ENCODE measurements around the gene TULP4. TPM values are rescaled to one million over a fixed set of nuclear protein-coding genes. Genes with fewer than 3 reads are reported as not detected.

TULP4 gene
- total RNA-seq, 1 donor from 2014 or later, result 117 TPM

- H3K9me3 Mint-ChIP-seq (ENCODE audit: unreplicated experiment), result no peaks in the 10 kb centered on the region
- no peak for DNase-seq (ENCODE audit: low spot score)
- no peak overlapping the region for H3K27ac Mint-ChIP-seq (ENCODE audit: unreplicated experiment)
- no peak for TF ChIP-seq CTCF (IDR thresholded peaks at IDR 0.05; ENCODE audit: unreplicated experiment)
- H3K36me3 Mint-ChIP-seq (ENCODE audit: low read depth, unreplicated experiment), result peaks cover 7% of the 10 kb centered on the region
- H3K4me1 Mint-ChIP-seq (ENCODE audit: unreplicated experiment), result peaks cover 33% of the 10 kb centered on the region
- no peak overlapping the region for H3K4me3 Mint-ChIP-seq (ENCODE audit: unreplicated experiment)
- H3K27me3 Mint-ChIP-seq (ENCODE audit: unreplicated experiment), result peaks cover 2% of the 10 kb centered on the region
Measured at GRCh38 chr6:158369241-158369640, 57.0 kb downstream of the TULP4 start.

GRCh38 chr6:158370805-158371204, 58.5 kb downstream of the TULP4 start:
- Mint-ChIP-seq H3K36me3 (ENCODE audit: low read depth, unreplicated experiment) (peaks cover 11% of the 10 kb centered on the region), H3K27me3 (ENCODE audit: unreplicated experiment) (peaks cover 4% of the 10 kb centered on the region), H3K9me3 (ENCODE audit: unreplicated experiment) (no peaks in the 10 kb centered on the region), H3K27ac (ENCODE audit: unreplicated experiment) (peak overlapping the region; percentile 13), H3K4me1 (ENCODE audit: unreplicated experiment) (peaks cover 40% of the 10 kb centered on the region), H3K4me3 (ENCODE audit: unreplicated experiment) (no peak overlapping the region)
- no peak for DNase-seq (ENCODE audit: low spot score)
- no peak for TF ChIP-seq CTCF (IDR thresholded peaks at IDR 0.05; ENCODE audit: unreplicated experiment)

GRCh38 chr6:158371261-158371660, 59.0 kb downstream of the TULP4 start:
- no peak for DNase-seq (ENCODE audit: low spot score)
- peaks cover 37% of the 10 kb centered on the region for H3K4me1 Mint-ChIP-seq (ENCODE audit: unreplicated experiment)
- H3K27me3 Mint-ChIP-seq (ENCODE audit: unreplicated experiment), result peaks cover 4% of the 10 kb centered on the region
- no peak for TF ChIP-seq CTCF (IDR thresholded peaks at IDR 0.05; ENCODE audit: unreplicated experiment)
- H3K4me3 Mint-ChIP-seq (ENCODE audit: unreplicated experiment), result no peak overlapping the region
- H3K36me3 Mint-ChIP-seq (ENCODE audit: low read depth, unreplicated experiment), result peaks cover 11% of the 10 kb centered on the region
- H3K9me3 Mint-ChIP-seq (ENCODE audit: unreplicated experiment), result no peaks in the 10 kb centered on the region
- no peak overlapping the region for H3K27ac Mint-ChIP-seq (ENCODE audit: unreplicated experiment)

- Mint-ChIP-seq H3K4me3 (ENCODE audit: unreplicated experiment) (no peak overlapping the region), H3K36me3 (ENCODE audit: low read depth, unreplicated experiment) (peaks cover 7% of the 10 kb centered on the region), H3K27me3 (ENCODE audit: unreplicated experiment) (peaks cover 4% of the 10 kb centered on the region), H3K4me1 (ENCODE audit: unreplicated experiment) (peaks cover 29% of the 10 kb centered on the region), H3K9me3 (ENCODE audit: unreplicated experiment) (no peaks in the 10 kb centered on the region), H3K27ac (ENCODE audit: unreplicated experiment) (no peak overlapping the region)
- no peak for TF ChIP-seq CTCF (IDR thresholded peaks at IDR 0.05; ENCODE audit: unreplicated experiment)
- DNase-seq (ENCODE audit: low spot score), result no peak
Measured at GRCh38 chr6:158372574-158372973, 60.3 kb downstream of the TULP4 start.

- H3K27ac Mint-ChIP-seq (ENCODE audit: unreplicated experiment), result no peak overlapping the region
- peaks cover 4% of the 10 kb centered on the region for H3K27me3 Mint-ChIP-seq (ENCODE audit: unreplicated experiment)
- no peak for DNase-seq (ENCODE audit: low spot score)
Measured at GRCh38 chr6:158373214-158373613, 60.9 kb downstream of the TULP4 start.

More at GRCh38 chr6:158373214-158373613, 60.9 kb downstream of the TULP4 start:
- no peak for TF ChIP-seq CTCF (IDR thresholded peaks at IDR 0.05; ENCODE audit: unreplicated experiment)
- no peak overlapping the region for H3K4me3 Mint-ChIP-seq (ENCODE audit: unreplicated experiment)
- H3K4me1 Mint-ChIP-seq (ENCODE audit: unreplicated experiment), result peaks cover 29% of the 10 kb centered on the region
- peaks cover 7% of the 10 kb centered on the region for H3K36me3 Mint-ChIP-seq (ENCODE audit: low read depth, unreplicated experiment)
- H3K9me3 Mint-ChIP-seq (ENCODE audit: unreplicated experiment), result no peaks in the 10 kb centered on the region
